ENCODE results near the gene PKDCC.

GRCh38 chr2:42061839-42062238 is 14.0 kb downstream of the PKDCC start:
- TF ChIP-seq CTCF (IDR thresholded peaks at IDR 0.05; ENCODE audit: low read depth, low read length, missing input control), result no peak
- TF ChIP-seq EGR1 (IDR thresholded peaks at IDR 0.05; ENCODE audit: low read depth in 2 of 2), result no peak
- TF ChIP-seq HNF4A (conservative IDR thresholded peaks at IDR 0.05), result no peak
- TF ChIP-seq TAF1 (conservative IDR thresholded peaks at IDR 0.05), result no peak
- no peak for TF ChIP-seq JUND (IDR thresholded peaks at IDR 0.05)
- TF ChIP-seq YY1 (IDR thresholded peaks at IDR 0.05), result no peak

Measured in liver (tissue), 3 donors.